HG02981 (cell line): ENCODE results near the gene CSH1.
"Not testable (repeated sequence)": the region's sequence is repeated elsewhere in the genome, so short reads cannot be mapped to it uniquely, and the experiment has no call there.

Source experiments
- ATAC-seq: cut with Tn5 transposase; IDR thresholded peaks from one replicate; pipeline ENCODE4 v1.9.1; 2021; ENCODE audit warnings: mild to moderate bottlenecking, moderate library complexity; ENCODE audit not compliant: unreplicated experiment

CSH1 gene

DNA sequence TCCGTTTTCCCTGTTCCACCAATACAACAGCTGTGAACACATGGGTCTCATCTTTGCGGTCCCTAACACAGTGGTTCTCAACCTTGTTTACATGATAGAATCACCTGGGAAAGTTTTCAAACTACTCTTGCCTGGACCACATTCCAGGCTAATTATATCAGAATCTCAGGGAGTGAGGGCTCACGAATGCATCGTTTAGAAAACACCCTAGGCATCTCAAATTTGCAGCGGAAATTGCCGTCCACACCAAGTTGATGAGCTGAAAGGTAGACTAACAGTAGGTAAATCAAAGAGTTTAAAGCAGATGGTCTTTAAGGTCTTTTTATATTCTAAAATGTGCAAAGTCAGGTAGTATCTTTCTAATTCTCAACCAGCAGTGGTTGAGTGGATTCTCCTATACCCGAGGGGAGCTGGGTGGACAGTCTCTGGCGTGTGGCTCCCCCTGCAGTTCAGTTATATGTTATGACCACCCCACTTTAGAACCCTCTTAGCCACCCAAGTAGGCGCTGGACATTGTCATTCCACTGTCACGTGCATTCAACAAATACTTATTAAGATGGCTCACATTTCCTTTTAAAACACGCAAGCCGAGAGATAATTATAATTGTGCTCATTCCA, 10.9 kb upstream of the CSH1 start:
- not testable (repeated sequence) for ATAC-seq

DNA sequence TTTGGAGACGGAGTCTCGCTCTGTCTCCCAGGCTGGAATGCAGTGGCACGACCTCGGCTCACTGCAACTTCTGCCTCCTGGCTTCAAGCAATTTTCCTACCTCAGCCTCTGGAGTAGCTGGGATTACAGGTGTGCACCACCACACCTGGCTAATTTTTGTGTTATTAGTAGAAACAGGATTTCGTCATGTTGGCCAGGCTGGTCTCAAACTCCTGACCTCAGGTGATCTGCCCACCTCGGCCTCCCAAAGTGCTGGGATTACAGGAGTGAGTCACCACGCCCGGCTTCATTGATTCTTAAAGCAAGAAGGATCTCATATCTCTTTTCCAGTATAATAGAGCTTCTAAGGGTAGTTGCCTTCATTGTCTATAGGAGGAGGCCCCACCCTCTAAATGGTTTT, 8.4 kb upstream of the CSH1 start:
- not testable (repeated sequence) for ATAC-seq

DNA sequence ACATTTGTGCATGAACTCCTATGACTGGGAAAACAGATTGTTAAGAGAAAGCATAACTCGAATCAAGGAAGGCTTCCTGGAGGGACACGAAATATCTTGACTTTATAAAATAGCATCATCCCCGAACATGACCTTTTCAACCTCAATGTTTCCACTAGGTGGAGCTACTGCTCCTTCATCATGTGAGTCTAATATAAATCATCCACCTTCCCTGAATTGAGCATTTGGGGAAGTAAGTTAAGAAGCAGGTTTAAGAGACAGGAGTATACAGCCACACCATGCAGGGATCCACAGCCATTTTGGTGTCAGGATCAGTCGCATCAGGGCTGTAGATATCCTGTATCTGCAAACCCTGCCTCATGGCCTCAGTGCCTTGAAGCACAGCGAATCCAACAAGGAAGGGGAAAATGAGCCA, 7.4 kb upstream of the CSH1 start:
- ATAC-seq: not testable (repeated sequence)

DNA sequence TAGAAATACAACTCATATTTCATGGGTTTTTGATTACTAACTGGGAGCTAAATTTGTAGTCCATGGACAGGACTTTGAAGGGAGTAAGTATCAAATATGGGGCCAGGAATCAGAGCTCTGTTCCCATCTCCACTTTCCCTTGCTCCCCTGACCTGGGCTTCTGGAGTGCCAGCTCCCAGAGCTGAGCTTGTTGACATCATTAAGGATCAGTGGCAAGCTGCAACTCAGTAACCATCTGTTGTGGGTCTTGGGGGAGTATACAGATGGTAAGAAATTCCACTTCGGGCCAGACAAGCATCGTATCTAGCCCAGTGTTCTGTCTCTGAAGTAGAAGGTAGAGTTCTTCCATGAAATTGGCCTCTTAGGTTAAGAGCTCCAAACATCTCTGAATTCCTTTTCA, 5.6 kb upstream of the CSH1 start:
- ATAC-seq: not testable (repeated sequence)

DNA sequence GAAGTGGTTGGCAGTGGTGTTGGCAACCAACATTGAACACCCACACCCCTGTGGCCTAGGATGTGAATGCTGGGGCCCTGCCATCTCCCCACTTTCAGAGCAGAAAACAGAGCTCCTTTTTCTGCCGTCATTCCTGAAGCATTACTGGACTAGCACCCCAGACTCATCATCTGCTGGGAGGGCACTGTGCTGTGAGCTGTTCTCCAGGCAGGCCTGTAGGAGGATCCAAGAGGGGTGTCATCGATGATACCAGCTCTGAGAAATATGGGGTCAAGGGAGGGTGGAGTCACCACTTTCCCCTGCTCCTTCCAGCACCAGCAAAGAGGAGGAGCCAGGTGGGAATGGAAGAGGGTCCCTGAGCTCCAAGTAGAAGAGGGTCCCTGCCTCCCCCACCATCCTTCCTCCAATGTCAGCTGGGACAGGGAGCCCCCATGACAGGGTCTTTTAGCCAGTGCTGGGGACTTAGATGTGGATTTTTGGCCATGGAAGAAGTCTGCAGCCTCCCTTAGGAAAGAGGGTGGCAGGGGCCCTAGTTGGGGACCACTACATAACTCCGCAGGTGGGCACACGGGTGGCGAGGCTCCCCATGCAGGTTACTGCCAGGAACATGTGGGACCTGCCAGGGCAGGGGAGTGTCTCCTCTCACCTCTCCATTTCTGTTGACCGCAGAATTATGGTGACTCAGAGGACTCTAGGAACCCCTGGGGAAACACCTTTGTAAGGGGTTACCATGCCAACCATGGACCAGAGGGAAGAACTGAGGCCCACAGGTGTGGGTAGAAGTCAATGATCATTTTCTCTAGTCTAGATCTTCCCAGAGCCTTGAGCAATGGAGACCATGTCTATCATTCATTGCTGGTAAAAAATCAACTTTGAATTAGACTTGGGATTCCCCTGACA, 2.8 kb upstream of the CSH1 start:
- ATAC-seq: not testable (repeated sequence)

DNA sequence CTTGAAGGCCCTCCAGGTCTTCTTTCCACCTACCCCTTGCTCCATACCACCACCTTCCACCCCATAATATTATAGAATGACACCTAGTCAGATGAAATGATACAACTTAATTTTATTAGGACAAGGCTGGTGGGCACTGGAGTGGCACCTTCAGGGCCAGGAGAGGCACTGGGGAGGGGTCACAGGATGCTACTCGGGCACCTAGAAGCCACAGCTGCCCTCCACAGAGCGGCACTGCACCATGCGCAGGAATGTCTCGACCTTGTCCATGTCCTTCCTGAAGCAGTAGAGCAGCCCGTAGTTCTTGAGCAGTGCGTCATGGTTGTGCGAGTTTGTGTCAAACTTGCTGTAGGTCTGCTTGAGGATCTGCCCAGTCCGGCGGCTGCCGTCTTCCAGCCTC, 1.6 kb downstream of the CSH1 start:
- ATAC-seq: not testable (repeated sequence)

DNA sequence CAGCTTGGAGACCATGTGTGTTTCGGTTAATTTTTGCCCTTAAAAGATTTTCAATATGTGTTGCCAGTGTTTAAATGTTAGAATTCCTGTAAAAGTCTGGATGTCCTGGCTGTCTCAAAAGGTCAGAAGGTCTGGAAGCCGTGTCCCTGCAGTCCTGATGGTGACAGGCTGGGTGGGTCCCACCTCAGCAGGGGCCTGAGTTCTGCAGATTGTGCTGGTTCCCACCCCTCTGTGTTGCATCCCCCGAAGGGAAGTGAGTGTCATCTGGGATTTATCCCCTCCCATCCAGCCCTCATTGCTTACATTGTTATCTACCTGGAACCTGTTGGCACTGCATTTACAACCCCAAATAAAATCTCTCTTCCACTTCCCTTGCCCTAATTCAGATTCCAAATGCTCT, 2.4 kb downstream of the CSH1 start:
- ATAC-seq: not testable (repeated sequence)

DNA sequence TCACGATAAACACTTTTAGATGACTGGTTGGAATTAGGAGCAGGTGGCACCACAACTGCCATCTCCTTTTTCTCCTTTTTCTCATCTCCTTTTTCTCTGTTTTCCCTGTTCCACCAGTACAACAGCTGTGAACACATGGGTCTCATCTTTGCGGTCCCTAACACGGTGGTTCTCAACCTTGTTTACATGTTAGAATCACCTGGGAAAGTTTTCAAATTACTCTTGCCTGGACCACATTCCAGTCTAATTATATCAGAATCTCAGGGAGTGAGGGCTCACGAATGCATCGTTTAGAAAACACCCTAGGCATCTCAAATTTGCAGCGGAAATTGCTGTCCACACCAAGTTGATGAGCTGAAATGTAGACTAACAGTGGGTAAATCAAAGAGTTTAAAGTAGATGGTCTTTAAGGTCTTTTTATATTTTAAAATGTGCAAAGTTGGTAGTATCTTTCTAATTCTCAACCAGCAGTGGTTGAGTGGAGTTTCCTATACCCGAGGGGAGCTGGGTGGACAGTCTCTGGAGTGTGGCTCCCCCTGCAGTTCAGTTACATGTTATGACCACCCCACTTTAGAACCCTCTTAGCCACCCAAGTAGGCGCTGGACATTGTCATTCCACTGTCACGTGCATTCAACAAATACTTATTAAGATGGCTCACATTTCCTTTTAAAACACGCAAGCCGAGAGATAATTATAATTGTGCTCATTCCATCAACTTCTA, 3.9 kb downstream of the CSH1 start:
- ATAC-seq: not testable (repeated sequence)

DNA sequence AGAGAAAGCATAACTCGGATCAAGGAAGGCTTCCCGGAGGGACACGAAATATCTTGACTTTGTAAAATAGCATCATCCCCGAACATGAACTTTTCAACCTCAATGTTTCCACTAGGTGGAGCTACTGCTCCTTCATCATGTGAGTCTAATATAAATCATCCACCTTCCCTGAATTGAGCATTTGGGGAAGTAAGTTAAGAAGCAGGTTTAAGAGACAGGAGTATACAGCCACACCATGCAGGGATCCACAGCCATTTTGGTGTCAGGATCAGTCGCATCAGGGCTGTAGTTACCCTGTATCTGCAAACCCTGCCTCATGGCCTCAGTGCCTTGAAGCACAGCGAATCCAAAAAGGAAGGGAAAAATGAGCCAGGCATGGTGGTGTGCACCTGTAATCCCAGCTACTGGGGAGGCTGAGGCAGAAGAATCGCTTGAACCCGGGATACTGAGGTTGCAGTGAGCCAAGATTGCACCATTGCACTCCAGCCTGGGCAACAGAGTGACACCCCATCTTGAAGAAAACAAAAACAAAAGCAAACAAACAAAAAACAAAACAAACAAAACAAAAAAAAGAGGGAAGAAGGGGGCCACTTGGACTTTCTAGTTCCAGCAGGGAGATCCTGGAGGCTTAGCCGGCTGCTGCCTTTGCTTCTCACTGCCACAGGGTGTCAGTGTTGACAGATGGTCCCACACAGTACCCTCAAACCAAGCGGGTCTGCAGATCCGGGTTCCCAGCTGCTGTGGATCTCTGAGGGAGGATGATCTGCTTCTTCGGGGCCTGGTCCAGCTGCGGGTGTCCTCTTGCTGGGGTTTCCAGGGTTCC, 7.1 kb downstream of the CSH1 start:
- ATAC-seq: not testable (repeated sequence)

DNA sequence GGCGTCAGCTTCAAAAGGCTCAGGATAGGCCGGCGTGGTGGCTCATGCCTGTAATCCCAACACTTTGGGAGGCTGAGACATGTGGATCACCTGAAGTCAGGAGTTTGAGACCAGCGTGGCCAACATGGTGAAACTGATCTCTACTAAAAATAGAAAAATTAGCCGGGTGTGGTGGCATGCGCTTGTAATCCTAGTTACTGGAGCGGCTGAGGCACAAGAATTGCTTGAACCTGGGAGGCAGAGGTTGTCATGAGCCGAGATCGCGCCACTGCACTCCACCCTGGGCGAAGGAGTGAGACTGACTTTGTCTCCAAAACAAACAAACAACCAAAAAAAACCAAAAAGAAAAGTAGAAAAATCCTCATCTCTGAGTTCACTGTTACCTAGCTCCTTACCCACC, 11.3 kb downstream of the CSH1 start:
- not testable (repeated sequence) for ATAC-seq

DNA sequence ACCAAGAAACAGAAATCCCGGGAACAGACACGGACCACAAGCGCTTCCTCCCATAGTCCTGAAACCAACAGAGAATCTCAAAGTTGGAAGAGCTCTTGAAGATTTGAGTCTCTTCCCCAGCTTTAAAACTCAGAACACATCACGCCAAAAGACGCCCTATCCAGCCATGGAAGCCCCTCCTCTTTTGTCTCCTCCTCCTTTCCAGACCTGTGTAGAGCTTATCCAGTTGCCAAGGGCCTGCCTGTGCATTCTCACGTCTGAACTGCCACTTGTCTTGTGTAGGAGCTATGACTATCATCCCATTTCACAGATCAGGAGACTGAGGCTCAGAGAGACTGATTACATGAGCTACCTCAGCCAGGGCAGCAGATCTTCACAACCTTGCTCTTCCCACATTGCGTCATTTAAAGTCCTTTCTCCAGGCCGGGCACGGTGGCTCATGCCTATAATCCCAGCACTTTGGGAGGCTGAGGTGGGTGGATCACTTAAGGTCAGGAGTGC, 13.7 kb downstream of the CSH1 start:
- ATAC-seq: not testable (repeated sequence)

DNA sequence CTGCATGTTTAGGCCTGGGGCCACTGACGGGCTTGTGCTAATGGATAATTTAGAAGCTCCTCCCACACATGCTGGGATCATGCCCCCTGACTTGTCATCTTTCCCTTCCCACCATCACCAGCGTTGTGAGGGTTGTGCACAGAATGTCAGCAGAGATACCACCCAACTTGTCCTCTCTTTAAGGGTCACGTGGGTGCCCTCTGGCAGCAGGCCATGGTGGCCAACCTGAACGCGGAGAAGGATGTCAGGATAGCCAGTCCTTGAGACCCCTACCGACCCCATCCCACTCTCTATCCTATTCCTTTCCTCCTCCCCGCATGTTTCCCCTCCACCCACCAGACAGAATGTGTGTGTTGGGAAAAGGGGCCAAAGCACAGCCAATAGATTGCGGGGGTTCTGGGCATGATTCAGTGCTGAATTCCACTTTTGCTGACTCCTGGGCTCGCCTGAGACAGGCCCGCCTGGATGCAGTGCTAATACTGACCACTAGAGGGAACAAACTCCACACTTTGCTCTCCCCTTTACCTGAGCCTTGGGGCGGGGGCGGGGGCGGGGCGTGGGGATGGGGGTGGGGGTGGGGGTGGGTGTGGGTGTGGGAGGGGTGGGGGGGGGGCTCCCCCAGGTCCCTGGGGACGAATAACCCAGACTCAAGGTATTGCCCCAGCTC, 14.3 kb downstream of the CSH1 start, which contains the start of gene GH2:
Gene GH2, minus strand, starts transcription at position 10 of the 667 bp plus-strand sequence. CDS start 143 bp downstream, outside the sequence.
- no peak for ATAC-seq

DNA sequence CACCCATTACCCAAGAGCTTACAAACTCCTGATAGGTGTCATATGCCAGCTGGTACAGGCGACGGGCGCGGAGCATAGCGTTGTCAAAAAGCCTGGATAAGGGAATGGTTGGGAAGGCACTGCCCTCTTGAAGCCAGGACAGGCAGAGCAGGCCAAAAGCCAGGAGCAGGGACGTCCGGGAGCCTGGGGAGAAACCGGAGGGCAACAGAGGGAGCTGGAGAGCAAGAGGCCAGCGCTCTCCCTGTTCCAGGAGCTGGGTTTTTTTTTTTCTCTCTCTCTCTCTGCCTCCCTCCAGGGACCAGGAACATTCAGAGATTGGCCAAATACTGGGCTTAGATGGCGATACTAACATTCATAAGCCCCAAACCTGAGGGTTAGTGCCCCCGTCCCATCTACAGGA, 15.0 kb downstream of the CSH1 start:
- not testable (repeated sequence) for ATAC-seq

DNA sequence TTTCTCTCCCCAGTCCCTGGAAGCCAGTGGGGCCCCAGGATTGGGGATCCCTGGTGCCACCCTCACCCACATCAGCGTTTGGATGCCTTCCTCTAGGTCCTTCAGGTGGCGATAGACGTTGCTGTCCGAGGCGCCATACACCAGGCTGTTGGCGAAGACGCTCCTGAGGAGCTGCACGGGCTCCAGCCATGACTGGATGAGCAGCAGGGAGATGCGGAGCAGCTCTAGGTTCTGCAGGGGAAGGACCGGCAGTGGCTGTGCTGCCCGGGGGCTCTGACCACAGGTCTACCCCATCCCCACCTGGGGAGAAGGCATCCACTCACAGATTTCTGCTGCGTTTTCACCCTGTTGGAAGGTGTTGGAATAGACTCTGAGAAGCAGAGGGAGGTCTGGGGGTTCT, 15.7 kb downstream of the CSH1 start:
- no peak for ATAC-seq

DNA sequence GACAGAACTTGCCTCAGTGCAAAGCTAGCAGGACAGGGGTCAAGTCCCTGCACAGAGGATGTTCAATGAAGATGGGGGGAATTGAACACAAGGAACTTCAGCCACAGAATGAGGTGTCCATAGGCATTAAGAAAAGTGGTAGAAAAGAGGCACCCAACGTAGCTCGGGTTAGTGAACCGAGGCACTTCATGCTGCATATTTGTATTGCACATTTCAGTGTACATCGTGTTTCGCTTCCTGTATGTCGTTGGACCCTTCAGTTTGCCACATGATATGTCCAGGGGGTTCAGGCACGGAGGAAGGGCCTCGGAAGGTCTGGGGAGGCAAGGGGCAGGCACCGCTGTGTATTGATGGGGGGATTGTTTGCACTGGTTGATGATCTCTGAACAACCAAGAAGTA, 18.0 kb downstream of the CSH1 start:
- not testable (repeated sequence) for ATAC-seq

DNA sequence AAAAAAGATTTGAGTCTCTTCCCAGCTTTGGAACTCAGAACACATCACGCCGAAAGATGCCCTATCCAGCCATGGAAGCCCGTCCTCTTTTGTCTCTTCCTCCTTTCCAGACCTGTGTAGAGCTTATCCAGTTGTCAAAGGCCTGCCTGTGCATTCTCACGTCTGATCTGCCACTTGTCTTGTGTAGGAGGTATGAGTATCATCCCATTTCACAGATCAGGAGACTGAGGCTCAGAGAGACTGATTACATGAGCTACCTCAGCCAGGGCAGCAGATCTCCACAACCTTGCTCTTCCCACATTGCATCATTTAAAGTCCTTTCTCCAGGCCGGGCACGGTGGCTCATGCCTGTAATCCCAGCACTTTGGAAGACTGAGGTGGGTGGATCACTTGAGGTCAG, 21.7 kb downstream of the CSH1 start:
- not testable (repeated sequence) for ATAC-seq

DNA sequence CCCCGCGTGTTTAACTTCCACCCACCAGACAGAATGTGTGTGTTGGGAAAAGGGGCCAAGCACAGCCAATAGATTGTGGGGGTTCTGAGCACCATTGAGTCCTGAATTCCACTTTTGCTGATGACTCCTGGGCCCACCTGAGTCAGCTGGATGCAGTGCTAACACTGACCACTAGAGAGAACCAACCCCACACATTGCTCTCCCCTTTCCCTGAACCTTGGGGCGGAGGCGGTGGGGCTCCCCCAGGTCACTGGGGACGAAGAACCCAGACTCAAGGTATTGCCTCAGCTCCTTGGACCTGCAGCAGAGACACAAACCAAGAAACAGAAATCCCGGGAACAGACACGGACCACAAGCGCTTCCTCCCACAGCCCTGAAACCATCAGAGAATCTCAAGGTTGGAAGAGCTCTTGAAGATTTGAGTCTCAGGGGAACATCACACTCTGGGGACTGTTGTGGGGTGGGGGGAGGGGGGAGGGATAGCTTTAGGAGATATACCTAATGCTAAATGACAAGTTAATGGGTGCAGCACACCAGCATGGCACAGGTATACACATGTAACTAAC, 22.2 kb downstream of the CSH1 start:
- ATAC-seq: not testable (repeated sequence)

DNA sequence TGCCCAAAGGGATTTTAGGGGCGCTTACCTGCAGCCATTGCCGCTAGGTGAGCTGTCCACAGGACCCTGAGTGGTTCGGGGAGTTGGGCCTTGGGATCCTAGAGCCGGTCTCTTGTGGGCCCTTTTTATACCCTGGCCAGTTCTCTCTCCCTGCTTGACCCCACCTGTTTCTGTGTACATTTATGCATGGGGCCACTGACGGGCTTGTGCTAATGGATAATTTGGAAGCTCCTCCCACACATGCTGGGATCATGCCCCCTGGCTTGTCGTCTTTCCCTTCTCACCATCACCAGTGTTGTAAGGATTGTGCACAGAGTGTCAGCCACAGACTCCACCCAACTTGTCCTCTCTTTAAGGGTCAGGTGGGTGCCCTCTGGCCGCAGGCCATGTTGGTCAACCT, 22.8 kb downstream of the CSH1 start, which contains the start of gene CSH2:
Gene CSH2, minus strand, starts transcription at position 101 of the 400 bp plus-strand sequence. Its CDS starts 63 bp downstream, at position 38.
- ATAC-seq: not testable (repeated sequence)

DNA sequence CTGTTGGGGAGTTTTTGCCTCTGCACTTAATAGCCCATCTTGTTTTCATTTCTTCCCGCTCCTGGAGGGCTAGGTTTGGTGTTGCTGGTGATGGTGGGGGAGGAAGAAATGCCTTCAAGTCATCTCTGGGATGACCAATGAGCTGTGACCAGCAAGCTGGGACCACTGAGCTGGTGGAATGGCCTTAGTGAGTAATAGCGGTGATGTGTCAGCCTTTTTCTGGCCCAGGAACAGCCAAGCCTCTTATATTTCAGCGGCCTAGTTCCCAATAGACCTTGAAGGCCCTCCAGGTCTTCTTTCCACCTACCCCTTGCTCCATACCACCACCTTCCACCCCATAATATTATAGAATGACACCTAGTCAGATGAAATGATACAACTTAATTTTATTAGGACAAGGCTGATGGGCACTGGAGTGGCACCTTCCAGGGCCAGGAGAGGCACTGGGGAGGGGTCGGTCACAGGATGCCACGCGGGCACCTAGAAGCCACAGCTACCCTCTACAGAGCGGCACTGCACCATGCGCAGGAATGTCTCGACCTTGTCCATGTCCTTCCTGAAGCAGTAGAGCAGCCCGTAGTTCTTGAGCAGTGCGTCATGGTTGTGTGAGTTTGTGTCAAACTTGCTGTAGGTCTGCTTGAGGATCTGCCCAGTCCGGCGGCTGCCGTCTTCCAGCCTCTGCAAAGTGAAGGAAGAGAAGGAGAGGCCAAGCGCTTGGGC, 24.6 kb downstream of the CSH1 start:
- ATAC-seq: not testable (repeated sequence)
